Fibroblast of skin of left quadriceps (primary cell): ENCODE data around the gene SIRPA.

Source experiments
- DNase-seq, 2 experiments: peaks; one replicate each; pipeline ENCODE4 v3.0.0-alpha.2; 2013; ENCODE audit warnings: low read depth in 2 of 2

SIRPA gene

DNA sequence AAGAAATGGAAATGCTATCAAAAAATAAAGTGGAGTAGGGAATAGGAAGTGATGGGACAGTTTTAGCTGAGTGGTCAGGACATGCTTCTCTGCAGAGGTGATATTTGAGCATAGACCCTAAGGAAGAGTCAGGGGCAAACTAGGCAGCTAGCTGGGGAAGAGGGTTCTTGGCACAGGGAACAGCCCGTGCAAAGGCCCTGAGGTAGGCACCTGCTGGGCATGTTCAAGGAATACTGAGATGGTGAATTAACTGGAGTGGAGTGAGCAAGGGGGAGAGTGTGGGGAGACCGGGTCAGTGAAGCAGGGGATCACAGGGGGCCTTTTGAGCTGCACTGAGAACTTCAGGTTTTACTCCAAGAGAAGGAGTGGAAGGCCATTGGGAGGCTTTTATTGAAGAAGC is 7.5 kb upstream of the SIRPA start:
- no peak for DNase-seq

- peak; percentile 9 to 12 for DNase-seq
Measured at GRCh38 chr20:1888796-1889463, 6.3 kb upstream of the SIRPA start.

DNA sequence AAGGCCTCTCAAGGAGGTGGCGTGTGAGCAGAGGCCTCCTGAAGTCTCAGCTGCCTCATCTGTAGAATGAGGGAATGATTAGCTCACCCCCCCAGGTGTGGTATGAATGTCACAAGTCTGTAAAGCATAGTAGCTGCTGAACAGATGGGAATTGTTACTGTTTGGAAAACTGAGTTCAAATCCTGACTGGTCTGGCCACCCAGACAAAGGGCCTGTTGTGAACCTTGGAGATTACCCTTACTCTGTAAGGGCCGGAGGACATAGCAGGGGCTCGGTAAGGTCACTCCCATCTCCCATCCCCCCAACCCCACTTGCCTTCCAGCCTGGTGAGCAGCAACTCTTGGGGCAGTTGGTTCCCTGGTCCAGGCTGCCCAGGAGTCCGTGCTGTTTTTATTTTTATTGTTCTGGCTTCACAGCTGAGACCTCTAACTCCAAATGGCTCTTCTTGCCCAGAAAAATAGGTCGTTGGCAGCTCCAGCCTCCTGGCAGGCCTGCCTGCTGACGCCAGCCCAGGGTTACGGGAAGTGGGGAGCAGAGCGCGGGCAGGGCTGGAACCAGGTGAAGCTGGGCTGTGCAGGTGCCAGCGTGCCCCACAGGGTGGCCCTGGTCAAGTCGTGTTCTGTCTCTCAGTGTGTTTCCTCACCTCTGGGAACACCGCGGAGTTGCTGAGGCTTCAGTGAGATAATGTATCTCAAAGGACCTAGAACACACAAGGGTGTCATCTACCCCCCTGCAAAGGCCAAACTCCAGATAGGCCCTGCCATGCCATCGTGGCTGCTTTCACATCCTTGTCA is 4.5 kb upstream of the SIRPA start:
- DNase-seq: no peak

- no peak for DNase-seq
Measured at GRCh38 chr20:1891263-1892118, 3.7 kb upstream of the SIRPA start.

GRCh38 chr20:1892119-1892385 is 3.2 kb upstream of the SIRPA start:
- DNase-seq: no peak

- no peak for DNase-seq
Measured at GRCh38 chr20:1893721-1894470, 1.3 kb upstream of the SIRPA start.

DNA sequence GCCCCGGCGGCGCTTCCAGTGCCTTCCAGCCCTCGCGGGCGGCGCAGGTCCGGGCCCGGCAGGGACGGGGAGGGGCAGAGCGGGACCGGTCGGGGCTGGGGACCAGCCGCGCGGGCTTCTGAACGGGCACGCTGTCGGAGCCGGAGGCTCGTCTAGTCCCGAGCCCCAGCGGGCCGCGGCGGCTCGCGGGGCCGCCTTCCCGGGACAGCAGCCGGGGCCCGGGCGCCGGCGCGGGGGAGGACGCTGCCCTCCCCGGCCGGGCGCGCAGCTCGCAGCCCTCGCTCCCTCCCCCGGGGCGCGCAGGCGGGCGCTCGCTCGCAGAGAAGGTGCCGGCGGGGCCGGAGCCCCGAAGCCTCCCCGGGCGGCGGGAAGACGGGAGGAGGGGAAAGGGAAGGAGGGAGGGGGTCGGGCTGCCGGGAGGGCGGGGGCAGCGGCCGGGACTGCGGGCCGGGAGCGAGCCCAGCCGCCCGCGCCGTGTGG is 696 bp upstream of the SIRPA start:
- DNase-seq: peak; percentile 13 to 19

- DNase-seq: no peak
Measured at GRCh38 chr20:1895674-1896483, 672 bp downstream of the SIRPA start.

DNA sequence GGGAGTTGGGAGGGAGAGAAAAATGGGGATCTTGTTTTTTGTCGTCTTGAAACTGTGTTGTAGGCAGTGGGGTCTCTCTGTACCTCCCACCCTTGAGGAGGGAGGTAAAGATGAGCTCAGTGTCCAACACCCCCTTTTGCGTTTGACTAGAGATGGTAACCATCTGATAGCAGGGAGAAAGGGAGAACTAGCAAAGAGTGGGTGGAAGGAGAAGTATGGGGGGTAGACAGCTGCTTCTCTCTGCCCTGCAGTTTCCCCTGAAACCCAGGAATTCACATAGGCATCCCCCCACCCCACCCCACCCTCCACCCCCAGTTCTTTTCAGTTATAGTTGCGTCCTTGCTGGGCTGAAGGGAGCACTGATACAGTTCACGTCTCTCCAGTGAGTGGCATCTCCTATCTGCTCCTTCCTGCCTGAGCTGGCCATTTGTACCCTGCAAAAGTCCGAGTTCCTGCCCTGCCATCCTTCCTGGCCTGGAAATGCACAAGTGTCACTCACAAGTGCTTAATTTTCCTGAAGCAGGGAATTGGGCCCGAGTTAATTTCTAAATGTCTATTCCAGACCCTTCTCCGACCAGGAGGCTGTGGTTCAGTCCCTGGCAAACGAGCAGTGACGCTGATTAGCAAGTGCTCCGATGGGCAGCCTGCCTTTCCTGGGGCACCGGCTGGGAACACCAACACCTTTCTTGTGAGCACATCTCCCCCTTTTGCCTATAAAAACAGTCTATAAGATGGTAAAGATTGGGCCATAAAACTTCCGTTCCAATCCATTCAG is 1.5 kb downstream of the SIRPA start:
- no peak for DNase-seq

DNA sequence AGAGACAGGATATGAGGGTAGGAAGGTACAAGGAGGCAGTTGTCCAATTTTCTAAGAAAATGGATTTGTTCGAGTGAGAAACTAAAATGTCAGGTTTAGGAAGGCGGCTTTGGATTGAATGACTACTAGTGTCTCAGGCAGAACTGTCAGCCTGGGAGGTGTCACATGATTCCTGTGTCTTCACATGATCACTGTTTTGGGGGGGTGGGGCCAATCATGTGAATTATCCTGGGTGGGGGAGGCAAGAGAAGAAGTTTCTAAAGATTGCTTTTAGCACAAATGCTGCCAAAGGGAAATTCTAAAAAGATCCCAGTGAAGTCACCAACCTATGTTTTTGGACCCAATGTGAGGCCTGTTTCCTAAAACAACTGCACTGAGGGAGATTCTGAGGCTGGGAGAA is 2.3 kb downstream of the SIRPA start:
- no peak for DNase-seq

DNA sequence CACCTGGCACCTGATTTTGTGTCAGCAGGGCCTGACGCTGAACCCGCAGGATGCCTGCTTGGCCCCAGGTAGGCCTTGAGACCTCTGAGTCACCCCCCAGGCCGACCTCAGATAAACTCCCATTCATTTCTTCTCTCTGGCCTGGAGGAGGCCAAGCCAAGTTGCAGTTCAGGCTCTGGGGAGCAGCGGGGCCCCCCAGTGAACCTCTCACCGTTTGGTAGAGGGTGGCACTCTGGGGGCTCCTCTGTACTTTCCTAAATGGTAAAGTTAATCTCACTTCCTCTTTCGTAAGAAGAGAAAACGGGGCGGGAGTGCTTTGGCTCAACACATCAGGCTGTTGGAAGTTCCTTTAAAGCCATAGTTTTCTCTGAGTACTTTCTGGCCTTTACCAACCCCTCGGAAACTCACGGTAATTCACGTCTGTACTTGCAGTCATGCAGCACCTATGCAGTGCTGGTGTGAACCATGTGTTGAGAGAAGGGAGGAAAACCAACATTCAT is 2.8 kb downstream of the SIRPA start:
- no peak for DNase-seq

- no peak for DNase-seq
Measured at GRCh38 chr20:1898482-1899240, 3.5 kb downstream of the SIRPA start.

DNA sequence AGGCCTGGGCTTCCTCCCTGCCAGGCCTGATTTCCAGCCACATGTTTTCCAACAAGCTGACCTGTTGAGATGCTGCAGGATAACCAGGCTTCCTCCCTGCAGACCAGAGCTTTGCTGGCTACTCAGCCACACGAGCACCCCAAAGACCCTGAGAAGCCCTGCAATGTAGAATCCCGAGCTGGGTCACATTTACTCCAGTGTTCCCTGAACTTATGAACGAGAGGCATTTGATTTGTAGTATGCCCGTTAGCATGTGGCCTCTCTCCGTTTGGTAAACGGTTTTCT is 4.0 kb downstream of the SIRPA start:
- DNase-seq: no peak

DNA sequence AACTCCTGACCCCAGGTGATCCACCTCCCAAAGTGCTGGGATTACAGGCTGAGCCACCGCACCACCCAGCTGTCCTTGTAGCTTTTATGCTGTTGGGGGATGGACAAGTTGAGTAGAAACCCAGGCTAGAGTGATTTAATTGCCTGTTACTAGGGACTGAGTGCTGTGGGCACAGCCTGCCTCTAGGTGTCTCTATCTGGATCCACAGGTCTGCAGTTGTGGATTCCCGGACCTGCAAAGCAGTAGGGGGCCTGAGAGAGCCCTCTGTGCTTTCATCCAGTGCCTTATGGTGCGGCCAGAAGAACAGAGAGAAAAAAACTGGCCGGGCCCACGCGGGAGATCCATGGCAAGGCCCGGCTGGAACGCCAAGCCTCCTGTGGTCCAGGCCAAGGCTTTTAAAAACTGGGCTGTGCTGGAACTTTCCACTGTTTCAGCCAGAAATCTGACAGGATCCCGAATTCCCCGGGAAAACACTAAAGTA is 5.2 kb downstream of the SIRPA start:
- peak; percentile 53 to 55 for DNase-seq

GRCh38 chr20:1901704-1902103 is 6.5 kb downstream of the SIRPA start:
- DNase-seq: no peak

- DNase-seq: no peak
Measured at GRCh38 chr20:1902188-1902587, 7.0 kb downstream of the SIRPA start.

DNA sequence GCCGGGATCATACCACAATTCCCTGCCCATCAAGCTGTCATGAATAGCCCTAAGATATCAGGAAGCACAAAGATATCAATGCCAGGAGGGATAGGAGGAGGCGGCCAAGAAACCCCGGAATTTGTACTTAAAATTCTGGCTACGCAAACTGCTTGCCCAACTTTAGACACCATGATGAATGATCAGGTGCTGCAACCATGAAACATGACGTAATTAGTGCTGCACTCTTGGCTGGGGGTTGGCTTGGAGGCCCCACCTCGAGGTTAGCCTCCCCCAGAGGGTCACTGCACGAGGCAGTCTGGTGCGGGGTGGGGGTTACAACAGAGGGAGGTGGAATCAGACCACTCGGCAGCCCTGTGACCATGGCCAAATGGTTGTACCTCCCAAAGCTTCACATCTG is 8.9 kb downstream of the SIRPA start:
- DNase-seq: no peak

DNA sequence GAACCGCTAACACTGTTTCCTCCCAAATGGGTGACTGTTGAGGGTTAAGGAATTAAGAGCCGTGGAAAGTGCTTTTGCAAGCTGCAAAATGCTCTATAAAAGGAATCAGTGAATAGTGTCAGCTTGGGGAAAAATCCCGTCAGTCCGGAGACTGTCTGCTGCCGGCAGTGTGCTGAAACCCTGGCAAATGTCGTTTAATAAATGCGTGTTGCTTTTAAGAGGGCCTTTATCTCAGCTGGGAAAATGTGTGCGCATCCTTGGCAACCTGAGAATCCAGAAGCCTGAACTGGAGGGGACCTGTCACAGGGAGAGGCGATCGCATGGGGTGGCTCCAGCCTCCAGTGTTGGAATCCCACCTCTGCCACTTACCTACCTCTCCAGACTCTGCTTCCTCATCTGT is 9.8 kb downstream of the SIRPA start:
- DNase-seq: no peak

DNA sequence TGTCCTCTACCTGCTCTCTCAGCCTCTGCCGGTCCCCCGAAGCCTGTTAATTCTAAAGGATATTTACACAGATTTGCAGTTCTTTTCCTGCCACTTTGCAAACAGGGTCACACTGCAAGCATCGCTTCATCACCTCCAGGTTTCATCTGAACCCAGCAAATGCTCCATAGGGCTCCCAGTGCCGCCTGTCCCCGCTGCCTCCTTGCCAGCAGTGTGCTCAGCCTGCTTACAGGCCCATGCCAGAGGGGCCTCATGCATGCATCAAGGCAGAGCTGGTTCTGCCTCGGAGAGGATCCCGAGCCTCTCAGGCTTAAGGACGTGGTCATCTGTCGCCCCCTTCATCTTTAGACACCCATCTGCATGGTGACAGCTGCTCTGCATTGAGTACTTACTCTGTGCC is 10.5 kb downstream of the SIRPA start:
- no peak for DNase-seq
